GM19468 (cell line): ENCODE results near the gene HSD11B1L.
"Not testable (repeated sequence)": the region's sequence is repeated elsewhere in the genome, so short reads cannot be mapped to it uniquely, and the experiment has no call there.

Experiments
- ATAC-seq: cut with Tn5 transposase; IDR thresholded peaks from one replicate; pipeline ENCODE4 v1.9.1; 2021; ENCODE audit warnings: mild to moderate bottlenecking, moderate library complexity, moderate number of reproducible peaks; ENCODE audit not compliant: unreplicated experiment; ENCODE audit errors: extremely low read depth

HSD11B1L gene

DNA sequence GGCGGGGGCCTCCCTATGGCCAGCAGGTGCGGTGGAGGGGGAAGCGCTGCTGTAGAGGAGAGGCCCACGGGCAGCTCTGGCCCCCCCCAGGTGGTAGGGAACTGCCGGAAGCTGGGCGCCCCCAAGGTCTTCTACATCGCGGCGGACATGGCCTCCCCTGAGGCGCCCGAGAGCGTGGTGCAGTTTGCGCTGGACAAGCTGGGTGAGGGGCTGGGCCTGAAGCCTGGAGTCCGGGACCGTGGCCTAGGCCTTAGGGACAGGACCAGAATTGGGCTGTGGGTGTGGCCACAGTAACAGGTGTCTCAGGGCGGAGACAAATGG lies 5.5 kb downstream of the HSD11B1L start:
- peak; percentile 6 for ATAC-seq

DNA sequence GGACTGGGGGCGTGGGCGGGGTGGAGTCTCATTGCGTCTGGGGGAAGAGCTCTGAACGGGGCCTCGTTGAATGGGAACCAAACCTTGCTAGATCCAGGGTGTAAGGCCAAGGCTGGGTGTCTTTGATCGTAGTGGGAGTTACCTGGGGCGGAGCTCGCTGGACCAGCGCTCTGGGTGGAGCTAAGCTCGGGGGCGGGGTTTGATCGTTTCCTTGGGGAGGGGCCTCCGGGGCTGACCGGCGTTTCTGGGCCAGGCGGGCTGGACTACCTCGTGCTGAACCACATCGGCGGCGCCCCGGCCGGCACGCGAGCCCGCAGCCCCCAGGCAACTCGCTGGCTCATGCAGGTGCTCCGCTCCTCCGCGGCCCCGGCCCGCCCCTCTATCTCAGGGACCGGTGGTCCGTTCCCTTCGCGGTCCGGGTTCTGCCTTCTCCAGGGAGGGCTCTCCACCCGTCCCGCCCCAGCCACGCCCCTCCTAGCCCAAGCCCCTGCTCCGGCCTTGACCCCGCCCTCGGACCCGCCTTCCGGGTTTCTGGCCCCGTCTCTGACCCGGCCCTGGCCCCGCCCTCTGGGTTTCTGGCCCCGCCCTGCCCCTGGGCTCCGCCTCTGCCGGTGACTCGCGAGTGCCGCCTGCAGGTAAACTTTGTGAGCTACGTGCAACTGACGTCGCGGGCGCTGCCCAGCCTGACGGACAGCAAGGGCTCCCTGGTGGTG lies 6.0 kb downstream of the HSD11B1L start:
- peak; percentile 29 for ATAC-seq

DNA sequence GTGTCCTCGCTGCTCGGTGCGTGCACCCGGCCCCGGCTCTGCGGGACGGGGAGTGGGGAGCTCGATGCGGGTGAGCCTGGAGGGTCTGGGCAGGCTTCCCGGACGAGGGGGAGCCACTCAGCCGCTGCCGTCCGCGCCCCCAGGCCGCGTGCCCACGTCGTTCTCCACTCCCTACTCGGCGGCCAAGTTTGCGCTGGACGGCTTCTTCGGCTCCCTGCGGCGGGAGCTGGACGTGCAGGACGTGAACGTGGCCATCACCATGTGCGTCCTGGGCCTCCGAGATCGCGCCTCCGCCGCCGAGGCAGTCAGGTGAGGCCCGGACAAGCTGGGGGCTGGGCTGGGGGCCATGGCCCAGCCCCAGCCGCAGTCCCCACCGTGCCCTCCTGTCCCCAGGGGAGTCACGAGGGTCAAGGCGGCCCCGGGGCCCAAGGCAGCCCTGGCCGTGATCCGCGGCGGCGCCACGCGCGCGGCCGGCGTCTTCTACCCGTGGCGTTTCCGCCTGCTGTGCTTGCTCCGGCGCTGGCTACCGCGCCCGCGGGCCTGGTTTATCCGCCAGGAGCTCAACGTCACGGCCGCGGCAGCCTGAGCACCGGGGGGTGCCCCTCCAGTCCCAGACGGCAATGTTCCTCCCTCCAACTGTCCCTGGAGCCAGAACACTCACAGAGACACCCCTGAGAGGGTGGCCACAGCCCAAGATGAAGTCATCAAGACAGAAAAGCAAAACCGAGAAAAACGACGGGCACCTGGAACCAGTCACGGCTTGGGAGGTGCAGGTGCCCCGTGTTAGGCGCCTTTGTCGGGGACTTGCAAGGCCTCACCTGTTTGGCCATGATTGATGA lies 6.8 kb downstream of the HSD11B1L start:
- no peak for ATAC-seq

DNA sequence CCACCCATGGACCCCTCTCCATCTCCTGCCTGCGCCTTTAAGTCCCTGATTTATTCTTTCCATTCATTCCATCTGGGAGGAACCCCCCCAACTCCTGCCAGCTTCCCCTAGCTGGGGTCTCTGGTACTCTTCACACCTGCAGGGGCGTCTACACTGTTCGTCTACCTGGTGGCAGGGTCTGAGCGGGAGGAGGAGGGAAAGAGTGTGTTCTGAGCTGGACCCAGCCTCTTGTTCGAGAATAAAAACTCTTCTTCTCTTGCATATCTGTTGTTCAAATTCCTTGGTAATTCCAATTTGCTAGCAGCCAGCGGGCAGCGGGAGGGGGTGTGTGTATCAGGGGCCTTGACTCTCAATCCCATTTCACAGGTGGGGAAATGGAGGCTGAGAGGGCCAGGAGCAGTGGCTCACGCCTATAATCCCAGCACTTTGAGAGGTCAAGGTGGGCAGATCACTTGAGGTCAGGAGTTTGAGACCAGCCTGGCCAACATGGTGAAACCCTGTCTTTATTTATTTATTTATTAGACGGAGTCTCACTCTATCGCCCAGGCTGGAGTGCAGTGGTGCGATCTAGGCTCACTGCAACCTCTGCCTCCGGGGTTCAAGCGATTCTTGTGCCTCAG lies 7.5 kb downstream of the HSD11B1L start:
- not testable (repeated sequence) for ATAC-seq

DNA sequence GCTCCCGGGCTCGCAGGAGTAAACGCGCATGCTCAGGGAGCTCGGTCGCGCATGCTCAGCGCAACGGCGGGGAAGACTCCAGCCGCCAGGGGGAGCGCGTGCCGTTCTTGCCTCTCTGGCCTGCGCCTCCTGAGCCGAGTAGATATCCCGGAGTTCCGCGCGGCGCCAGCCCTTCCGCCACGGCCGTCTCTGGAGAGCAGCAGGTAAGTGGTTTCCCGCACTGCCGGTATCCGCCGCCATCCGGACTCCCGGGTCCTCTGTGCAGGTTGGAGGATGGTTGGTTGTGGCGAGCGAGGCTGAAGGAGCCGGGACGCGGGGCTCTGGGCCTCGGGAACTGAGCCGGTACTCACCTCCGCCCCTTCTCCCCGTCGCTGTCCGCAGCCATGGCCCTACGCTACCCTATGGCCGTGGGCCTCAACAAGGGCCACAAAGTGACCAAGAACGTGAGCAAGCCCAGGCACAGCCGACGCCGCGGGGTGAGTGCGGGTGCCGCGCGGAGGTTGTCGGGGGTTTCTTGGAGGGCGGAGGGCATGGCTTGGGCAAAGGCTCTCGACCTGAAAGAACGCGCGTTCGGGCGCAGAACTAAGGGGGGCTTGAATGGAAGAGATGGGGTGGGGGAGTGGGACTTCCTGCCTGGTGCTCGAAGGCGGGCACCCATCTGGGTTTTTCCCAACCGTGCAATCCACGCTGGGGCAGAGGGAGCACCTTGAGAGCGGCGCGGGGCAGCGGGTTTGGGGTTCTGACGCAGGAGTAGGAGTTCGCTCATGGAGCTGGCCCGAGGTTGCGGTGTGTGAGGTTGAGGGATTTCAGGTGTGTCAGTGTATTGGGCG lies 9.5 kb downstream of the HSD11B1L start, which contains the start of gene RPL36:
Gene RPL36 (plus strand): TSS at position 171 of the 830 bp plus-strand sequence. CDS start 213 bp downstream, at position 384.
- ATAC-seq, result peak; percentile 46

DNA sequence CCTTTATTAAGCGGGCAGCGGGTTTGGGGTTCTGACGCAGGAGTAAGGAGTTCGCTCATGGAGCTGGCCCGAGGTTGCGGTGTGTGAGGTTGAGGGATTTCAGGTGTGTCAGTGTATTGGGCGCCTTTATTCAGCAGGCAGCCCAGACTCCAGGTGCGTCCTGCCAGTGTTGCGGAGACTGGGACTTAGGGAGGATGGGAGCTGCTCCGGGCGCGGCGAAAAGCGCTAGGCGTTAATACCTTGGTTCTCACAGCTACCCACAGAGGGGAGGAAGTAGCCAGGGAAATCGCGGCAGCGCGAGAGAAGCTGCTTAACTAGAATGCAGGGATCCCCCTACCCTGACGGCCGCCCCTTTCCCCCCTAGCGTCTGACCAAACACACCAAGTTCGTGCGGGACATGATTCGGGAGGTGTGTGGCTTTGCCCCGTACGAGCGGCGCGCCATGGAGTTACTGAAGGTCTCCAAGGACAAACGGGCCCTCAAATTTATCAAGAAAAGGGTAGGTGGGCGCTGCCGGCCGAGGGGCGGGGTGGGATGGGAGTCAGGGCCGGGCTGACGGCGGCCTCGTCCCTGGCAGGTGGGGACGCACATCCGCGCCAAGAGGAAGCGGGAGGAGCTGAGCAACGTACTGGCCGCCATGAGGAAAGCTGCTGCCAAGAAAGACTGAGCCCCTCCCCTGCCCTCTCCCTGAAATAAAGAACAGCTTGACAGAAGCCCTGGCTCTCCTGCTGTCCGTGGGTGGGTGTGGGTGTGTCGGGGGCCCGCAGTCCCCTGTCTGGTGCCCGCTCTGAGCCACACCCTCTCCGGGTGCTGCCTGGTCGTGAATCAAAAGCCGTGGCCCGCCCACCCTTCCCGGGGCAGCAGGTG lies 10.4 kb downstream of the HSD11B1L start:
- no peak for ATAC-seq

DNA sequence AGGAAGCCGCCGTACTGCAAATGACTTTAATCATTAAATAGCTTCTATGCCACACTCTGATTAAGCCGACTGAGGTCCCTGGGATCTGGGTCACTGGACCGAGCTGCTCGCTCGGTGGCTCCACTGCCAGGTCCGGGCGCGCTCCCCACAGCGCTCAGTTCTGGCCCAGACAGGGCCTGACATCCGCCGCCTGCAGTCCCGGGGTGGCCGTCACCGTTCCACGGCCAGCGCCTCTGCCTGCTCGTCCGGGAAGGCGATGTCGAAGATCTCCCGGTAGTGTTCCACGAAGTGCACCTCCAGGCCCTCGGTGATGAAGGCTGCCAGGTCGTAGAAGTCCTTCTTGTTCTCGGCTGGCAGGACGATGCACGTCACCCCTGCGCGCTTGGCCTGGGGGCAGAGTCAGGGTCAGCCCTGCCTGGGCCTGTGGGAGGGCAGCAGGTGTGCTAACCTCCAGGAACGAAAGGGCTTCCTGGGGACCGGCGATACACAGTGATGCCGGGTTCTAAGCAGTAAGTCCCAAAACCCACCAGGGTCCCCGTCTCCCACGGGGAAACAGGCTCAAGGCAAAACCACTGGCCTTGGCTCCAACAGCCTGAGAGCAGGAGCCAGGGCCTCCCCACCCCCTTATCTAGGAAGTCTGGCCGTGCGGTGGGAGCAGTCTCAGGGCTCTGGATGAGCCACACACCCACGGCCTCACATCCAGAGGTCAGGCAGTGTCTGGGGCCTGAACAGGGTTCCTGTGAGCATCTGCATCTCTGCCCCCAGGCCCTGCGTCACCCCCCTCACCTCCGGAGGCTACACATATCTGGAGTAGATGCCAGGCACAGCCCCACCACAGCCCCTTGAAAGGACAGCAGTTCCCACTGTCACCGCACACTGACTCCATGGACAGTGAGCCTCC lies 11.2 kb downstream of the HSD11B1L start:
- no peak for ATAC-seq

DNA sequence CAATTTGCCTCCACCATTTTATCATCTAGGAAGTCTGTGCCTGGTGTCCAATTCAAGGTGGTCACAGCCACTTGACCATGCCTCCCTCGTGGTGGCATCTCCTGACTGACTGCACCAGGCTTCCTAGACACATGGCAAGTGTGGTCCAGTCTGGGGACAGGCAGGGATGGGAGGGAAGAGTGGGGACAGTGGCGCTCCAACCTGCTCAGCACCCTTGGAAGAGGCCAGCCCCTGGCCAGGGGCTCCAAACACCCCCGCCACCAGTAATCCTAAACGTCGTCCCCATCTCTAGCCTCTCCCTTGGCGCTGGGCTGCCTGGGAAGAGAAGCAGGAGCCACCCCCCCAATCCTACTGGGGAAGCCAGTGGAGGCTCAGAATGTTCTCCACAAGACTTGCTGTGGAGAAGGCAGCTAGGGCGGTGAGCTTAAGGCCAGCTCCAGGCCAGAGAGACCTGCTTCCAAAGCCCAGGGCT lies 11.9 kb downstream of the HSD11B1L start:
- ATAC-seq, result no peak

DNA sequence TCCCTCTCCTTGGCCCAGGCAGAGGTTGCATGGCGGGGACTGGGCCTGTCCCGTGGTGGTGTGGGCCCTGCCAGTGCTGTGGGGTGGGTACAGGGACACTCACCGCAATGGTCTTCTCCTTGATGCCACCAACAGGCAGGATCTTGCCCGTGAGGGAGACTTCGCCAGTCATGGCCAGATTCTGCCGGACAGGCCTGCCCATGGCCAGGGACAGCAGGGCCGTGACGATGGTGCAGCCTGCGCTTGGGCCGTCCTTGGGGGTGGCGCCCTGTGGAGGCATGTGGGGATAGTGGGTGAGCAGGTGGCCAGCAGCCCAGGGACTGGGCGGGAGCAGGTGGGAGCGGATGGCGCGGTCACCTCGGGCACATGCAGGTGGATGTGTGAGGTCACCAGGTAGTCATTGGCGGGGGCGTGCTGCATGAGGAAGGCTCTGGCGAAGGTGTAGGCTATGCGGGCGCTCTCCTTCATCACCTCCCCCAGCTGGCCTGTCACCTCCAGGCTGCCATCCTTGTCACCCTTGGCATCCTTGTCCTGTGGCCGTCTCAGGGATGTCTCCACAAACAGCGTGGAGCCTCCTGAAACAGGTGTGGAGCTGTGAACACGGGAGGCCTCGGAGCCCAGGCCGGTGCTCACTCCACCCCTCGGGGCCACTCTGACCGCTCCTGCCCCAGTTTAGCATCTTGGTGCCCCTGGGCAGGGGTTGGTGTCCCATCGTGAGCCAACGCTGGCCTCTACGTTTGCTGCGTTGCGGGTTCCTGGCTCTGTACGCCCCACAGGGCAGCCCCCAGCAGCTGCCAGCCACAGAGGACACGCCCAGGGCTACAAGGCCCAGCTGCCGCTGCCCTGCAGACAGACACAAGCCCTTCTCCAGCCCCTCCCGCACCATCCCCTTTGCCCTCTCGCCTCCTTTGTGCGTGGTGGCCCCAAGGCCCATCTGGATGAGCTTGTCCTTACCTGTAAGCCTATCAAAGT lies 12.7 kb downstream of the HSD11B1L start:
- no peak for ATAC-seq

DNA sequence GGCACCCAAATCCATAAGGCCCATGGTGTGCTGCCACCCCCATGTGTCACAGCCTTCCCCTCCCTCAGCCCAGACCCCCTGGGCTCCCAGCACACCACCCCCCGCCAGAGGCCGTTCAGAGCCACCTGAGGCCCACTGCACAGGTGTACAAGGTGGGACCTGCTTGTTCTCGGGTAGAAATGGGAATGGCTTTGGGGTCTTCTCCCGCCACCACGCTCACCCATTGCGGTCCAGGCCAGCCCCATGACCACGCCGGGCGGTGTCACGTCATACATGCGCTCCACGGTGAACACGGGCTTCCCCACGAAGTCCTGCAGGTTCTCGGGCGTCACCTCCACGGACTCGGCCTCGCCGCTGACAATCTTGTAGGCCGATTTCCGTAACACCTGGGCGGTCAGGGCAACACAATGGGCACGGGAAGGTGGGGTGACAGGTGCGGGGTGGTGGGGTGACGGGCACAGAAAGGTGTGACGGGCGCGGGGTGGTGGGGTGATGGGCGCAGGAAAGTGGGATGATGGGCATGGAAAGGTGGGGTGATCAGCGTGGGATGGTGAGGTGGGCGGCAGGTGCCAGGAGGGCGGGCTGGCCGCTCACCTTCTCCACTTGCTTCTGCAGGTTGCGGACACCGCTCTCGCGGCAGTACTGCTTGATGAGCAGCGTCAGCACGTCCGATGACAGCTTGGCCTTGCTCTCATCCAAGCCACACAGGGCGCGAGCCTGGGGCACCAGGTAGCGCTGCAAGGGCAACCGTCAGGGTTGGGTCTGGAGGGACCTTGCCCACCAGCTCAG lies 13.5 kb downstream of the HSD11B1L start:
- ATAC-seq, result no peak

DNA sequence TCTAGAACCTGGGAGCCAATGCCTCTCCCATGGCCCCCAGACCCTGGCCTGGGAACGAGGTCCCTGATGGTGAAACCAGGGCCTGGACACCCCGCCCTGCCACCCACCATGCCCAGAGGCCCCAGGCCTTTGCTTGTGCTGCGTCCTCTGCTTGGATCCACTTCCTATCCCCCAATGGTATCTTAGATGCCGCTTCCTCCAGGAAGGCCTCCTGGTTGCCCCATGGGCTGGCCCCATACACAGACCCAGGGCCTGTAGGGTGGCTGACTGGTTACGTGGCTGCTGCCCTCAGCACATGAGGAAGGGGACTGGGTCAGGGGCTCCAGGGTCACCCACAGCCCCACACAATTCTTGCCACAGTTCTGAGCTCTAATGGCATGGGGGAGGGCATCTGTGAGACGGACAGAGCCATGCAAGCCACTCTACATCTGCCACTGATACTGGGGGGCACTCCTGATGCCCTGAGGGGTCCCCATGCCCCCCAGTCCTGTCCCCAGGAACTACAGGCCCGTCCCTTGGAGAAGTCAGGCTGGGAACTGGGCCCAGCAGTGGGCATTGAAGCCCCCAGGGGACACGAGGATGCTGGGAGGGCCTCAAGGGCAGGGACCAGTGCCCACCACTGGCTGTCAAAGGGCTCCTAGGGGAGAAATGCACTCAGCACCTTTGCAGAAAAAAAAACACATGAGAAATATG lies 14.3 kb downstream of the HSD11B1L start:
- ATAC-seq, result no peak

DNA sequence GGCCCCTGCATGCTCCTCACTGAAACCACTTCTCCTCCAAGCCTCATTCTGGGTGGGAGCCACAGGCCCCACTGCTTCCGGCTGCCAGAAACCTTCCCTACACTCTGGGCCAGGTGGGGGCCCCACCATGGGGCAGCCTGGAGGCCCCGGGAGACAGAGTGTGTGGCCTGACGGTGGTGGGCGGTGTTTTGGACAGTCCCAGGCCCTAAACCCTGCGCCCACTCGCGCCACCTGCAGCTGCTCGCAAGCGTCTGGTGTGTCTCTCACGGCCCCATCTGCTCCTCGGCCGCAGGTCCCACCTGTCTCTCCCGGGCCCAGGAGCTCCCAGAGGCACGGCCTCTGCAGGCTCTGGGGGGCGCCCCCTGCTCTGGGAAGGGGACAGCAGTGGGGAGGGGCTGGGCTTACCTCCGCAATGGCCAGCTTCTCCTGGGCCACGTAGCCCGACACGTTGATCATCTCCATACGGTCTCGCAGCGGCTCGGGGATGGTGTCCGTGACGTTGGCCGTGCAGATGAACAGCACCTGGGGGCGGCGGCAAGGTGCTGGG lies 14.9 kb downstream of the HSD11B1L start:
- ATAC-seq, result no peak

DNA sequence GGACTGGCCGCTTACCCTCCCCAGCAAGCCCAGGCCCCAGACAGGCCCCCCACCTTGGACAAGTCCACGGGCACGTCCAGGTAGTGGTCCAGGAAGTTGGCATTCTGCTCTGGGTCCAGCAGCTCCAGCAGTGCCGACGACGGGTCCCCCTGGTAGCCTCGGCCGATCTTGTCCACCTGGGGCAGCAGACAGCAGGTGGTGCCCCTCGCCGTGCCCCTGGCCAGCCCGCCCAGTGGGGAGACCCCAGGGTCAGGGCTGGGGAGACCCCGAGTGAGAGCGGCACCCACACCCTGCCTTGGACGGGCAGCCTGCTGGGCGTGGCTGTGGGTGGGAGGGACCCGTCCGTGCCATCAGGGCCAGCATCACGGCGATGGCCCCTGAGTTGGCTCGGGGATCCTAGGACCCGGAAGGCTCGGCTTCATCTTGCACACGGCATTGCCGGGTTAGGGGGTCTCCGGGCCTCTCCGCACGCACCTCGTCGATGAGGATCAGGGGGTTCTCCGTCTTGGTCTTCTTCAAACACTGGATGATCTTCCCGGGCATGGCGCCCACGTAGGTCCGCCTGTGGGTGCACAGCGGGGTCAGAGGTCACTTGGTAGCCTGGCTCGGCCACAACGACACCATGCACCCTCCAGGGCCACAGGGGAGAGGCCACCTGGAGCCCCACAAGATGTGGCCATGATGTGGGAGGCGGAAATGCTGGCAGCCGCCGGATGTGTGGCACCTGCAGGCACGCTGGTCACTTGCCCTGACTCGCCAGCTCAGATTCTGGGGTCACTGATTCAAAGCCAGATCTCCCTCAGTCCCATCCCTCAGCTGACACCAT lies 15.6 kb downstream of the HSD11B1L start:
- no peak for ATAC-seq

DNA sequence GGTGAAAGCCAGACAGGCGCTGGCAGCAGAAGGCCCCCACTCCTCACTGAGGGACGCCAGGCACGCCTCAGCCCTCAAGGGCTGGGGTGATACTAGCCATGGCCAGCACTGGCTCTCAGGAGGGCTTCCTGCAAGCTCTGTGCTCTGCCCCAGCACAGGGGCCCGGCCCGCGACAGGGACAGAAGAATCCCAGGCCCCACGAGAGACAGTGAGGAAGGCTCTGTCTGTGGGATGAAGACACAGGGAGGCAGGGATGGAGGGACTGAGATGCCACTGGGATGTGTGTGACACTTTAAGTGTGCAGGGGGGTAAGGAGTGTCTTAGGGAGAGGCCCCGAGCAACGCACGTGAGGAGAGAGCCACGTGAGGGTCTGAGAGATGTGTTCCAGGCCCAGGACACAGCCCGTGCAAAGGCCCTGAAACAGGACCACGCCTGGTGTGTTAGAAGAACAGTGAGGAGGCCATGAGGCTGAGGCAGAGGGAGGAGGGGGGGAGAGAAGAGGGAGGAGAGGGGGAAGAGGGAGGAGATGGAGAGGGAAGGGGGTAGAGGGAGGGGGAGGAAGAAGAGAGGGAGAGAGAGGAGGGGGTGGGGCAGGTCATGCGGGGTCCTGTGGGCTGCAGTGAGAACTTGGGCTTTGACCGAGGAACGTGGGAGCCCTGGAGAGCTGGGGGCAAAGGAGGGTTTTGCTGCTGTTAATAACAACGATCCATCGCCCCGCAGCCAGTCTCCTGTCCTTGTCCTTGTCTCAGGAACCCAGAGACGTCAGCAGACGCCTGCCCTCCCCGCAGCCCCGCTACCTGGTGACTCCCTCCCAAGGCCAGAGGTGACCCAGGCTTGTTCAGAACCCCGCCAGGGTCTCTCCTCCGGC lies 16.4 kb downstream of the HSD11B1L start:
- ATAC-seq, result no peak
